Mucosa of descending colon (tissue), 3 donors: Measurements from ENCODE around the gene SNX14. TPM values are rescaled to one million over a fixed set of nuclear protein-coding genes. Genes with fewer than 3 reads are reported as not detected.
"Not testable (repeated sequence)": the region's sequence is repeated elsewhere in the genome, so short reads cannot be mapped to it uniquely, and the experiment has no call there.

Experiments
- ATAC-seq: fragments of 200-7000 bp; cut with Tn5 transposase; one replicate; pipeline ENCODE4 v1.9.1; 2020; ENCODE audit warnings: mild to moderate bottlenecking, moderate library complexity
- DNase-seq, 3 donors: peaks; one replicate each; pipeline ENCODE4 v3.0.0-alpha.2; 2020
- H3K36me3 ChIP-seq: fragments of 200-600 bp; one replicate; pipeline ENCODE4 v1.8.0; 2021; ENCODE audit warnings: low read depth, mild to moderate bottlenecking
- H3K4me1 ChIP-seq: fragments of 200-600 bp; one replicate; pipeline ENCODE4 v1.8.0; 2021; ENCODE audit warnings: low read depth, mild to moderate bottlenecking
- H3K4me3 ChIP-seq: fragments of 200-600 bp; one replicate; pipeline ENCODE4 v1.8.0; 2021; ENCODE audit warnings: mild to moderate bottlenecking
- H3K9me3 ChIP-seq: fragments of 200-600 bp; one replicate; pipeline ENCODE4 v1.8.0; 2021; ENCODE audit warnings: mild to moderate bottlenecking
- intact Hi-C, 2 donors: fragments of 100-400 bp; cut with DNase I in 1 of 2; cut with micrococcal nuclease in 1 of 2; formaldehyde crosslinking; loops; one replicate each; pipeline versions ENCODE4 v1.11.0 to v1.11.1; 2022; cut with DNase I, micrococcal nuclease
- total RNA-seq, 3 donors: library from RNA; stranded (reverse); fragmentation: NEBNext Ultra II Directional in 2 of 3; extraction: Animal tissue kit (Norgen Biotek cat#: 25700) in 2 of 3; gene quantifications; one replicate each; pipeline versions ENCODE4 v1.2.1 to v1.2.4, GENCODE V29; 2021 to 2023
- TF ChIP-seq, protein P1 (sequence below): fragments of 200-600 bp; IDR thresholded peaks from one replicate; pipeline ENCODE4 v1.8.0; 2022; ENCODE audit warnings: antibody characterized with exemption, mild to moderate bottlenecking
- donor health status: DM: no; HTN: no; CAD: no; lungs with moderate emphysema.
- donor health status: DM: no; HTN: no; CAD: no.
- donor health status: DM: no; HTN: yes; CAD: no.

Gene SNX14
- total RNA-seq, 3 donors from 2014 or later: 62.9 to 81.4 (median 71.0) TPM

DNA sequence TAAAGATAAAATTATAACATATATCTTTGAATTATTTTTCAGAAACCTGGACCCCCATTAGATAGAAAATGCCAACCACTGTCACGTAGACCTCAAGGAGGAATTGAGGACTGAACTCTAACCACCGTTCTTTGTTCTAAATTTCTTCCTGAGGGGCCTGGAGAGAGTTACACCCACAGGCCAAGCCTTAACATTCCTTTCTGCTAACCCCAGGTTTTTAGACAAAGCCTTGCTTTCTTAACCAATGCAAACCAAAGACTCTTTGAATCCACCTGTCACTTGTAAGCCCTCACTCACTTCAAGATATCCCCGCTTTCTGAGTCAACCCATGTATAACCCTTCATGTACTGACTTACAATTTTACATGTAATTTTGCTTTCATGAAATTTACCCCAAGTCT, 41.0 kb downstream of the SNX14 start:
- no peak for DNase-seq
- ATAC-seq: no peak
- Histone ChIP-seq H3K4me3 (no peak overlapping the region), H3K9me3 (no peaks in the 10 kb centered on the region), H3K36me3 (no peaks in the 10 kb centered on the region), H3K4me1 (no peaks in the 10 kb centered on the region)
- intact Hi-C loops: no loop called here
- TF ChIP-seq, protein P1, sequence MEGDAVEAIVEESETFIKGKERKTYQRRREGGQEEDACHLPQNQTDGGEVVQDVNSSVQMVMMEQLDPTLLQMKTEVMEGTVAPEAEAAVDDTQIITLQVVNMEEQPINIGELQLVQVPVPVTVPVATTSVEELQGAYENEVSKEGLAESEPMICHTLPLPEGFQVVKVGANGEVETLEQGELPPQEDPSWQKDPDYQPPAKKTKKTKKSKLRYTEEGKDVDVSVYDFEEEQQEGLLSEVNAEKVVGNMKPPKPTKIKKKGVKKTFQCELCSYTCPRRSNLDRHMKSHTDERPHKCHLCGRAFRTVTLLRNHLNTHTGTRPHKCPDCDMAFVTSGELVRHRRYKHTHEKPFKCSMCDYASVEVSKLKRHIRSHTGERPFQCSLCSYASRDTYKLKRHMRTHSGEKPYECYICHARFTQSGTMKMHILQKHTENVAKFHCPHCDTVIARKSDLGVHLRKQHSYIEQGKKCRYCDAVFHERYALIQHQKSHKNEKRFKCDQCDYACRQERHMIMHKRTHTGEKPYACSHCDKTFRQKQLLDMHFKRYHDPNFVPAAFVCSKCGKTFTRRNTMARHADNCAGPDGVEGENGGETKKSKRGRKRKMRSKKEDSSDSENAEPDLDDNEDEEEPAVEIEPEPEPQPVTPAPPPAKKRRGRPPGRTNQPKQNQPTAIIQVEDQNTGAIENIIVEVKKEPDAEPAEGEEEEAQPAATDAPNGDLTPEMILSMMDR: no peak

DNA sequence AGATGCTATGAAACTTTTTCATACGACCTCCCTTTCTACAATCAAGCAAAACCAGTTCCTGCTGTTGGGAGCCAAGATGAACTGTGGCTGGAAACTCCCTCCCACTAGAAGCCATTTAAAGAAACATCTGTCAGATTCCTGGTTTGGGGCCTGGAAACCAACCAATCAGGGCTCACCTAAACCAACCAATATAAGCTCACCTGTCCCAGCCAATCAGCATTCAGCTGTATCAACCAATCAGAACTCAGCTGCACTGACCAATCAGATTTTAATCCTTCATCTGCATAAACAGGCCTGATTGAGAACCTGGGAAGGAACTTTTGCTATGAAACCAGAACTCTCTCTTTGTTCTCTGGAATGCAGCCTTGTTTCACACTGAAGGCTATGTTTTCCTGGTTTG, 42.4 kb downstream of the SNX14 start:
- ATAC-seq: no peak
- no peaks in the 10 kb centered on the region for H3K4me1 ChIP-seq
- DNase-seq: no peak
- no peaks in the 10 kb centered on the region for H3K9me3 ChIP-seq
- intact Hi-C loops: no loop called here
- no peak overlapping the region for H3K4me3 ChIP-seq
- TF ChIP-seq, protein P1: no peak
- no peaks in the 10 kb centered on the region for H3K36me3 ChIP-seq

DNA sequence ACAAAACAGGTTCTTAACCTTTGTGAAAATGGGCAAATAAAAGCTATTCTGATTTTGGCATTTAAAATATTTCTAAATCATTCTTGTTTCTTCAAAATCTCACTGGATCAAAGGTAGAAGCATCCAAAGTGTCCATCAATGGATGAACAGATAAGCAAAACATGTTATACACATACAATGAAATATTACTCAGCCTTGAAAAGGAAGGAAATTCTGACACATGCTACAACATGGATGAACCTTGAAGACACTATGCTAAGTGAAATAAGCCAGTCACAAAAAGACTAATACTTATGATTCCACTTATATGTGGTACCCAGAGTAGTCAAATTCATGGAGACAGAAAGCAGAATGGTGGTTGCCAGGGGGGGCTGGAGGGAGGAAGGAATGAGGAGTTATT, 45.9 kb downstream of the SNX14 start:
- Histone ChIP-seq H3K4me3 (no peak overlapping the region), H3K36me3 (peaks cover 3% of the 10 kb centered on the region), H3K4me1 (no peaks in the 10 kb centered on the region), H3K9me3 (no peaks in the 10 kb centered on the region)
- DNase-seq: no peak
- TF ChIP-seq, protein P1: no peak
- no peak for ATAC-seq
- intact Hi-C loops: no loop called here

DNA sequence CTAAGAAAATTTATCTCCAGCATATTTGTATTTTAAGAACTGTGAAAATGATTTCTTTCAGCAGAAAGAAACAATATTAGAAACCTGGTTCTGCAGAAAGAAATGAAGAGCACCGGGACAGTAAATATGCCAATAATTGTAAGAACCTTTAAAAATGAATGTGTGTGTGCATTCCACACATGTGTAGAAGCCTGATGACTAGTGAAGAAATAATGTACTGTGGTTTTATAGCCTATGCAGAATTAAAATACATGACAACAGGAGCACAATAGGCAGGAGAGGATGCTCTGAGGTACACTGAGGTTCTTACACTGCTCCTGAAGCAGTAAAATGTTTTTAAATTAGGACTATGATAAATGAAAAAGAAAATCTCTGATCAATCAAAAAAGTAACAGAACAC, 48.9 kb downstream of the SNX14 start:
- DNase-seq (no peak), ATAC-seq (no peak)
- Histone ChIP-seq H3K4me1 (no peaks in the 10 kb centered on the region), H3K36me3 (peaks cover 3% of the 10 kb centered on the region), H3K4me3 (no peak overlapping the region), H3K9me3 (no peaks in the 10 kb centered on the region)
- intact Hi-C loops: no loop called here
- TF ChIP-seq, protein P1: no peak

DNA sequence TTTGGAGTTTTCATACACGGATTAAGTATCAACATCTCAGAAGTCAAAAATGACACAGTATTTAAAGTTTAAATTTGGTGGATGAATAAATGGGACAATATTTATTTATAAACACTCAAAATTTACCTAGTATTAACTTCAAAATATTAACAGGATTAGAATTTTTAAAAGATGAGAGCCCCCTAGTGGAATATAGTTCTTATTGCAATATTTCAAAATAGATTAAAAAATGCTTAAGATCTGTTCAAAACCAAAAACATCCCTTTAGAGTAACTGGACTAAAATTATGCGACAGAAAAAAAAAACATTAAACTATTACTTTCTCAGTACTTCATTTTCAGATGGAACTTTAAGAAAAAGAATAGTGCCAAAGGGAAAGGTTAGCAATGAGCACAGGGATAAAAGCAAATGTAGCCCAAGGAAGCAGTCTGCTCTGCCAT, 56.6 kb downstream of the SNX14 start:
- Histone ChIP-seq H3K4me3 (no peak overlapping the region), H3K36me3 (no peaks in the 10 kb centered on the region), H3K4me1 (no peaks in the 10 kb centered on the region), H3K9me3 (no peaks in the 10 kb centered on the region)
- TF ChIP-seq, protein P1: peak; percentile 28
- no peak for DNase-seq
- ATAC-seq: no peak
- intact Hi-C loops: no loop called here

DNA sequence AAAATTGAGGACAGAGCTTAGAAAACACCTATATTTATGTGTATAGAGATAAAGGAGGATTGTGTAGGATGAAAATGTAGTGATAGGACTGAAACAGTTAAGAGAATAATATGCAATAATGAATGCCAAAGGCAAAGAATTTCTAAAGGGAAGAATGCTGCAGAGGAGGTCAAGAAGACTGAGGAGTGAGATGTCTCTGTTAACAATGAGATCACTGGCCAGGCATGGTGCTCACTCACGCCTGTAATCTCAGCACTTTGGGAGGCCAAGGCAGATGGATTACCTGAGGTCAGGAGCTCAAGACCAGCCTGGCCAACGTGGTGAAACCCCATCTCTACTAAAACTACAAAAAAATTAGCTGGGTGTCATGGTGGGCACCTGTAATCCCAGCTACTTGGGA, 69.4 kb downstream of the SNX14 start:
- H3K4me3 ChIP-seq, H3K36me3 ChIP-seq, ATAC-seq, H3K9me3 ChIP-seq, H3K4me1 ChIP-seq, DNase-seq, intact Hi-C loops: not testable (repeated sequence)
